ENCODE measurements around the gene UBE2O. TPM values are rescaled to one million over a fixed set of nuclear protein-coding genes. Genes with fewer than 3 reads are reported as not detected.

Gene UBE2O
- total RNA-seq, 3 donors from 2014 or later, result 43.2 to 45.1 (median 45.0) TPM

GRCh38 chr17:76462556-76463290, 9.8 kb upstream of the UBE2O start:
- Mint-ChIP-seq H3K36me3 (ENCODE audit: insufficient read depth) (no peaks in the 10 kb centered on the region), H3K4me3 (no peak overlapping the region), H3K27me3 (ENCODE audit: low read depth) (no peaks in the 10 kb centered on the region), H3K9me3 (no peaks in the 10 kb centered on the region), H3K4me1 (ENCODE audit: low read depth) (peaks cover 2% of the 10 kb centered on the region)
- no peak for ATAC-seq
- DNase-seq, result no peak

GRCh38 chr17:76461765-76462555, 9.0 kb upstream of the UBE2O start:
- Mint-ChIP-seq H3K36me3 (ENCODE audit: insufficient read depth) (no peaks in the 10 kb centered on the region), H3K4me1 (ENCODE audit: low read depth) (peaks cover 2% of the 10 kb centered on the region), H3K27me3 (ENCODE audit: low read depth) (no peaks in the 10 kb centered on the region), H3K4me3 (no peak overlapping the region), H3K9me3 (no peaks in the 10 kb centered on the region)
- ATAC-seq (no peak), DNase-seq (no peak)

GRCh38 chr17:76459674-76460073, 6.7 kb upstream of the UBE2O start:
- H3K27me3 Mint-ChIP-seq (ENCODE audit: low read depth), result no peaks in the 10 kb centered on the region
- no peaks in the 10 kb centered on the region for H3K4me1 Mint-ChIP-seq (ENCODE audit: low read depth)
- DNase-seq, result no peak
- no peak for ATAC-seq
- H3K9me3 Mint-ChIP-seq, result no peaks in the 10 kb centered on the region
- no peaks in the 10 kb centered on the region for H3K36me3 Mint-ChIP-seq (ENCODE audit: insufficient read depth)
- no peak overlapping the region for H3K4me3 Mint-ChIP-seq

- Mint-ChIP-seq H3K4me3 (no peak overlapping the region), H3K9me3 (no peaks in the 10 kb centered on the region), H3K4me1 (ENCODE audit: low read depth) (no peaks in the 10 kb centered on the region), H3K36me3 (ENCODE audit: insufficient read depth) (no peaks in the 10 kb centered on the region), H3K27me3 (ENCODE audit: low read depth) (no peaks in the 10 kb centered on the region)
- no peak for DNase-seq
- ATAC-seq, result no peak
These were observed 5.9 kb upstream of the UBE2O start for GRCh38 chr17:76458580-76459490.

GRCh38 chr17:76453431-76453743, 435 bp upstream of the UBE2O start:
- H3K4me3 Mint-ChIP-seq, result peak overlapping the region; percentile 88
- ATAC-seq, result no peak

GRCh38 chr17:76452127-76452659, 759 bp downstream of the UBE2O start:
- ATAC-seq (peak; percentile 30 to 38), DNase-seq (no peak)
- H3K9me3 Mint-ChIP-seq, result no peaks in the 10 kb centered on the region

More at GRCh38 chr17:76453431-76453743, 435 bp upstream of the UBE2O start:
- Mint-ChIP-seq H3K9me3 (no peaks in the 10 kb centered on the region), H3K4me1 (ENCODE audit: low read depth) (peaks cover 29% of the 10 kb centered on the region), H3K27me3 (ENCODE audit: low read depth) (no peaks in the 10 kb centered on the region), H3K36me3 (ENCODE audit: insufficient read depth) (no peaks in the 10 kb centered on the region)
- DNase-seq, result no peak

GRCh38 chr17:76451506-76451905, 1.4 kb downstream of the UBE2O start:
- Mint-ChIP-seq H3K4me3 (peak overlapping the region; percentile 88), H3K27me3 (ENCODE audit: low read depth) (no peaks in the 10 kb centered on the region), H3K9me3 (no peaks in the 10 kb centered on the region), H3K4me1 (ENCODE audit: low read depth) (peaks cover 47% of the 10 kb centered on the region), H3K36me3 (ENCODE audit: insufficient read depth) (no peaks in the 10 kb centered on the region)
- ATAC-seq (no peak), DNase-seq (no peak)

More at GRCh38 chr17:76452127-76452659, 759 bp downstream of the UBE2O start:
- Mint-ChIP-seq H3K4me1 (ENCODE audit: low read depth) (peaks cover 40% of the 10 kb centered on the region), H3K4me3 (peak overlapping the region; percentile 88), H3K36me3 (ENCODE audit: insufficient read depth) (no peaks in the 10 kb centered on the region), H3K27me3 (ENCODE audit: low read depth) (no peaks in the 10 kb centered on the region)

- Mint-ChIP-seq H3K4me1 (ENCODE audit: low read depth) (peaks cover 69% of the 10 kb centered on the region), H3K36me3 (ENCODE audit: insufficient read depth) (no peaks in the 10 kb centered on the region), H3K27me3 (ENCODE audit: low read depth) (no peaks in the 10 kb centered on the region), H3K9me3 (no peaks in the 10 kb centered on the region), H3K4me3 (no peak overlapping the region)
- no peak for ATAC-seq
- no peak for DNase-seq
These were observed 3.8 kb downstream of the UBE2O start for GRCh38 chr17:76449126-76449525.

- Mint-ChIP-seq H3K27me3 (ENCODE audit: low read depth) (no peaks in the 10 kb centered on the region), H3K4me3 (no peak overlapping the region), H3K4me1 (ENCODE audit: low read depth) (peaks cover 73% of the 10 kb centered on the region), H3K9me3 (no peaks in the 10 kb centered on the region), H3K36me3 (ENCODE audit: insufficient read depth) (peaks cover 3% of the 10 kb centered on the region)
- DNase-seq (no peak), ATAC-seq (peak; percentile 34 to 47)
These were observed 4.9 kb downstream of the UBE2O start for GRCh38 chr17:76447931-76448652.

GRCh38 chr17:76446449-76447231, 6.3 kb downstream of the UBE2O start:
- DNase-seq, result no peak
- H3K4me3 Mint-ChIP-seq, result no peak overlapping the region
- peak; percentile 67 to 73 for ATAC-seq
- peaks cover 82% of the 10 kb centered on the region for H3K4me1 Mint-ChIP-seq (ENCODE audit: low read depth)
- no peaks in the 10 kb centered on the region for H3K9me3 Mint-ChIP-seq
- peaks cover 6% of the 10 kb centered on the region for H3K36me3 Mint-ChIP-seq (ENCODE audit: insufficient read depth)
- no peaks in the 10 kb centered on the region for H3K27me3 Mint-ChIP-seq (ENCODE audit: low read depth)

GRCh38 chr17:76445697-76446448, 7.1 kb downstream of the UBE2O start:
- Mint-ChIP-seq H3K4me1 (ENCODE audit: low read depth) (peaks cover 79% of the 10 kb centered on the region), H3K27me3 (ENCODE audit: low read depth) (no peaks in the 10 kb centered on the region), H3K36me3 (ENCODE audit: insufficient read depth) (peaks cover 6% of the 10 kb centered on the region), H3K9me3 (no peaks in the 10 kb centered on the region), H3K4me3 (no peak overlapping the region)
- ATAC-seq (no peak), DNase-seq (no peak)

GRCh38 chr17:76444518-76445311, 8.2 kb downstream of the UBE2O start:
- Mint-ChIP-seq H3K9me3 (no peaks in the 10 kb centered on the region), H3K4me3 (no peak overlapping the region), H3K4me1 (ENCODE audit: low read depth) (peaks cover 77% of the 10 kb centered on the region), H3K36me3 (ENCODE audit: insufficient read depth) (peaks cover 7% of the 10 kb centered on the region), H3K27me3 (ENCODE audit: low read depth) (no peaks in the 10 kb centered on the region)
- no peak for ATAC-seq
- no peak for DNase-seq

Measured in activated T-cell treated with anti-CD3 and anti-CD28 coated beads, Interleukin-2, amount 50 U/mL, for 4 hours (primary cell).